ENCODE data around the gene MB21D2.
"Not testable (repeated sequence)": the region's sequence is repeated elsewhere in the genome, so short reads cannot be mapped to it uniquely, and the experiment has no call there.

MB21D2 gene

GRCh38 chr3:192858849-192859585, 58.6 kb downstream of the MB21D2 start:
- no peak for DNase-seq (ENCODE audit: low spot score)

DNA sequence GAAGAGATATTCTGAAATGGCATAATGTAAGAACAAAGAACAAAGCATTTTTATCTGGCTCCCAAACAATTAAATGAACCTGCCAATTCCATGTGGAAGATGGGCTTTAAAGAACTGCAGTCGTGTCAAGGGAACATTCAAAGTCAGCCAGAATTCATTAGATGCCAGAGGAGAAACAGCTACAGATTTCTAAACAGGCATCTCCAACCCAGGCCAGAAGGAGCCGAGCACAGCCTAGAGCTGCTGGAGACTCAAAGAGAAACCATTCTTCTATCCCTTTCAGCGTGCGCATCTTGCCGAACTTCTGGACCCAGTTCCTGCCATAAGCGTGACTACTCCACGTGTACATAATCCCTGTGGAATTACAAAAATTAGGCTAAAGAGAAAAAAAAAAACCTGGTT, 60.4 kb downstream of the MB21D2 start:
- no peak for DNase-seq (ENCODE audit: low spot score)

- DNase-seq (ENCODE audit: low spot score) = no peak
Observed at GRCh38 chr3:192855434-192855833, 62.2 kb downstream of the MB21D2 start.

DNA sequence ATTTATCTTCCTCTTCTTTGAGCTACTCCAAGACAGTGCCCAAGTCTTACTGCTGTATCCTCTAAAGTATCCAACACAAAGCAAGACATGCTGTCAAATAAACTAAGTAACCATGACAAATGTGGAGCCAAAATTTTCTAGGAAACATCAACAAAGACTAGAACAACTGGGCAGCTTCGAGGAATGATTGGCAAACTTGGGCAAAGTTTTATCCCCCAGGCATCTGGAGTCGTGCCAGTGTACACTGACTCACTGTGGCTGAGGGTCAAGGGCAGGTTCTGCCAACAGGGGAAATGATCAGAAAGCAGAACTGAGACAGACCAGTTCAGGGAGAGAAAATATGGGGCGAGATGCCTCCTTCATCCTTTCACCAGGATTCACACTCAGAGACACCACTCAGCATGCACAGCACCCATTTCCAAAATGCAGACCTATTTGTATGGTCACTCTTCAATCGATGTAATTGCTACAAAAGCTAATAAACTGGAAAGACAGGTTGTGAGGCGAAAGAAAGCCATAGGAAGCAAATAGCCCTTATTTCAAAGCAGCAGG, 65.8 kb downstream of the MB21D2 start:
- no peak for DNase-seq (ENCODE audit: low spot score)

GRCh38 chr3:192850451-192850981, 67.1 kb downstream of the MB21D2 start:
- DNase-seq (ENCODE audit: low spot score) = no peak

GRCh38 chr3:192849821-192850220, 67.8 kb downstream of the MB21D2 start:
- DNase-seq (ENCODE audit: low spot score) = not testable (repeated sequence)

DNA sequence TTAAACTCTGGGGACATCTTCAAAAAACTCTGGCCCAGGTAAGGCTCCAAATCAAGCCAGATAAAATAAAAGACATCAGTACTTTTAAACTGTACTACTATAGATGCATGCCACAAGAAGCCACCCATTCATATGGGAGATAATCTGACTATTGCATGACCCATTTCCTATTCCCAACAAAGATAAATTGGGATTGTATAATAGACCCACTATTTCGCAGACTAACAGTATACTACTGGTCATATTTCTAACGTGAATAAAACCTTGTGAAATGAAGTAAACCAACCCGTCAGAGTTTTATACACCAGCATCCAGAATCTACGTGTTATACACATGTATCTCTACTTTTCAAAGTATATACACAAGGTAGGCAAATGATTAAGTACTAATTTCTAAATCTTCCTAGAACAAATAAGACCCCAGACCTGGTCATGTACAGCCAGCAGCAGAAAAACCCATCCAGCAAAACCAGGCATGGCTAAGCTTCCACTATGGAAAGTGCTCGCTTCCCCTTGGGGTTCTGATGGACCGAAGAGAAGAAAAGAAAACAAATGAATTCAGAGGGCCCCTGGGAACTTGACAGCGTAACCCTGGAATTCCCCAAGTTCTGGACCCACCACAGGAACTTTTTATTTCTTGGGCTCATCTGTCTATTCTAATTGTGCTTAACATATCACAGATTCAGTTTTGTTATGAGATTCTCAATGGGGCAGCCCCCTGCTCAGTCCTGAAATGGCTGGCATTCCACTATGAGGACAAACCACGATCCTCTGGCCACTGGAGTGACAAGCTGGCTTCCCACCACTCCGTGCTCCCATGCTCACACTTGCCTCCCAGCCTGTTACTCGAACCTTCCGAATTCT, 69.1 kb downstream of the MB21D2 start:
- no peak for DNase-seq (ENCODE audit: low spot score)

GRCh38 chr3:192847941-192848340, 69.7 kb downstream of the MB21D2 start:
- DNase-seq (ENCODE audit: low spot score) = no peak

GRCh38 chr3:192845526-192845855, 72.2 kb downstream of the MB21D2 start:
- no peak for DNase-seq (ENCODE audit: low spot score)

DNA sequence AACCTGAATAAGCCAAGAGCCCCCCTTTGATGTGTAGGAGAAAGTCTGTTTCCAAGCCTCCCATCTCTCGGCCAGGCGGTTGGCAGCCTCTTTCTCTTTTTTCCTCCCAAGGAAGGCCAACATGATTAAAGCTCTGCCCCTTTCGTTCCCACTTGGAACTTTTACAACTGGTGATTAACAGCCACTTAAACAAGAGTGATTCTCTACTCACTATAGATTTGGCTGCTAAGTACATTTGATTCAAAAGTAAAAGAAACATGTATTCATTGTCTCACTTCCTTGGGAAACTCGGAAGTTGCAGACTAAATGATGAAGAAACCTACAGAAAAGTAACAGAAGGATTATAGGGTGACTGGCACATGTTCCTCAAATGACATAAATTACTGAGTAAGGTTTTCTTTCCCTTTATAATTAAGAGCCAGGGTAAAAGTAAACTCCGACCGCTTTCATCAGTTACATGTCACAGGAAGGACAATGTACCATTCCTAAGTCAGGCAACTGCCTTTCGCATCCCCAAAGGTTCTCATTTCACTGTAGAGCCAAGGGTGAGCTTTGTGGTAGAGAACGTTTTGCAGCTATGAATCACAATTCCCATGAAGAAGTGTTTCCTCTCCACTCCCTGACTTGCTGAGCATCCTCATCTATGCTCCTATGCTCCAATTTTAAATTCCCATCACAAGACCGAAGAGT, 72.7 kb downstream of the MB21D2 start:
- no peak for DNase-seq (ENCODE audit: low spot score)

DNA sequence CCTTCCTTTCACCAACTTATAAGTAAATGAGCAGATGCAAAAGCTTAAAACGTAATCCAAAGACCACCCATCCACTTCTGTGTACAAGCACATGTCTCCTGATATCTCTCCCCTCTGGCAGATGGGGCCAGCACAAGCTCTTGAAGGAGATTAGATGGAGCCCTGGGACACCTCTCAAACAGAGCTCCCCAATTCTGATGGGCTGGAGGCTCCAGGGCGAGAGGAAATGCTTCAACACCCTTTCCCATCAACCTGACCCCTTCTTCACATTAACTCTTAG, 73.2 kb downstream of the MB21D2 start:
- DNase-seq (ENCODE audit: low spot score) = no peak

GRCh38 chr3:192843723-192844485, 73.8 kb downstream of the MB21D2 start:
- DNase-seq (ENCODE audit: low spot score) = no peak

- DNase-seq (ENCODE audit: low spot score) = no peak
Observed at GRCh38 chr3:192843119-192843518, 74.5 kb downstream of the MB21D2 start.

DNA sequence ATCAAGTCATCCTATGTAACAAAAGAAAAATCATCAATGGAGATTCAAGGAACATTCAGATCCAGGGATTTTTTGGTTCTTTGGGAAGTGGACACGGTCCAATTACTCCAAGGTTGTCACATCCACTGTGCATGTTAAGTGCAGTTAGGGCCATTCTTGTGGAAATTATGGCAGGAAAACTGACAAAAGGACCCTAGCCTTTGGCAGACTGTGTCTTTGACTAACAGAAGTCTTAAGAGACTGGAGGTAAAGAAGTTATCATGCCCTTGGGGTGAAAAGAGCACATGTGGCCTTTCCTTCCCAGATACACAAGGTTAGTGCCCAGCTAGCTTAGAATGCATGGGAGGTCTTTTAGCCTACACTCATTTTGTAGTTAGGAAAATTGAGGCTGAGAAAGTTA, 74.9 kb downstream of the MB21D2 start:
- no peak for DNase-seq (ENCODE audit: low spot score)

GRCh38 chr3:192842138-192842537, 75.5 kb downstream of the MB21D2 start:
- DNase-seq (ENCODE audit: low spot score) = no peak

DNA sequence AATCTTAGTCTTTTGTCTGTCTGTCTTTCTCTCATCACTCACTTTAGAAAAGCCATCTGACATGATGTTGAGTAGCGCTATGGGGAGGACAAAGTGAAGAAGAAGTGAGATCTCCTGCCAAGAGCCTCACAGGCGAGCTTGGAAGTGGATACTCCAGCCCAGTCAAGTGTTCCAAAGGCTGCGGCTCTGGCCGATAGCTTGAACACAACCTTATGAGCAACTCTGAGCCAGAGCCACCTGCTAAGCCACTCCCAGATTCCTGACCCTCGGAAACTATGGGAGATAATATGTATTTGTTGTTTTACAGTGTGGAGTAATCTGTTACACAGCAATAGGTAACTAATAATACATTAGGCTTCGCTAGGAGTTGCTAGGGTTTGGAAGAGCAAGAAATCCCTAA, 76.2 kb downstream of the MB21D2 start:
- no peak for DNase-seq (ENCODE audit: low spot score)

DNA sequence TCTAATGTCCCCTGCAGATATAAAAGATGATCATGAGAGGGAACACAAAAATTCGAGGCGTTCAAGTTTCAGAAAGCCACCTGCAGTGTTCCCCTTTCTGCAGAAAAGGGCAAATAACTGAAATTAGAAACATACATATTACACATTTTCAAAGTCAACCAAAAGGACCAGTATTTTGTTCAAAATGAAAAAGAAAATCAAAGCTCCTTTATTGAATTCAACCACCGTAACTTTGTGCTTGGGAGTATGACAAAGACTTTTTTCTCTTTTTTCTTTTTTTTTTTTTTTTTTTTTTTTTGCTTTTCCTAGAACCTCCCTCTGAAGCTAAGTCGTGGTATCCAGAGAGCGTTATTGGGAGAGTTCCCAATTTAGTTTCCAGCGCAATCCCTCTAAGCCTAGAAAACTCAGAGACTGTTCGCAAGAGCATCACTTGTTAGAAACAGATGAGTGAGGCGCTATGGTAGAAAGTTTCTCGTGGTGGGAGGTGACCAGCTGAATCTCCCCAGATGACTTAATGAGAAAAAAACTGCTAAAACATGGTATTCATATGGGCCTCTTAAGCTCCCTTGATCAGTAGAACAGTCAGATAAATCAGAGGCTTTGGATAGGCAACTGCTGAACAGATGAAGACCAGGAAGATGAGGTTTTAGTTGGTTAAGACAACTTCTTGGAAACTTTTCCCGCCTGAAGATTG, 77.4 kb downstream of the MB21D2 start:
- DNase-seq (ENCODE audit: low spot score) = no peak

GRCh38 chr3:192835818-192836815, 81.5 kb downstream of the MB21D2 start:
- no peak for DNase-seq (ENCODE audit: low spot score)

GRCh38 chr3:192834428-192834827, 83.2 kb downstream of the MB21D2 start:
- no peak for DNase-seq (ENCODE audit: low spot score)

Measured in hematopoietic multipotent progenitor cell treated with erythropoietin and hydrocortisone succinate and interleukin-3 and kit ligand, for 15 days (in vitro differentiated cells).